IMR-90 (cell line): ENCODE data around the gene TNS1.

ENCODE experiments used
- CEBPB ChIP-seq: IDR thresholded peaks from 2 replicates; pipeline ENCODE4 v1.6.1; 2012; ENCODE audit warnings: low read depth, low read length, improper control_type of control experiment
- FOS ChIP-seq: fragments of 150-350 bp; IDR thresholded peaks from 2 replicates; pipeline ENCODE4 v1.6.1; 2016; ENCODE audit warnings: low read depth, low read length
- MAFK ChIP-seq: IDR thresholded peaks from 2 replicates; pipeline ENCODE4 v1.6.1; 2012; ENCODE audit warnings: low read depth, low read length, improper control_type of control experiment
- MAZ ChIP-seq: IDR thresholded peaks from 2 replicates; pipeline ENCODE4 v1.6.1; 2012; ENCODE audit warnings: low read depth, mild to moderate bottlenecking, low read length, improper control_type of control experiment, moderate library complexity, borderline replicate concordance
- MXI1 ChIP-seq: IDR thresholded peaks from 2 replicates; pipeline ENCODE4 v1.6.1; 2012; ENCODE audit warnings: low read depth, mild to moderate bottlenecking, low read length, moderate library complexity, borderline replicate concordance
- POLR2A ChIP-seq: IDR thresholded peaks from 2 replicates; pipeline ENCODE4 v1.6.1; 2012; ENCODE audit warnings: mild to moderate bottlenecking, low read depth, low read length
- RAD21 ChIP-seq: IDR thresholded peaks from 2 replicates; pipeline ENCODE4 v1.6.1; 2012; ENCODE audit warnings: low read length, improper control_type of control experiment
- RCOR1 ChIP-seq: IDR thresholded peaks from 2 replicates; pipeline ENCODE4 v1.6.1; 2012; ENCODE audit warnings: mild to moderate bottlenecking, low read length, improper control_type of control experiment; ENCODE audit not compliant: insufficient replicate concordance
- RFX5 ChIP-seq: IDR thresholded peaks from 2 replicates; pipeline ENCODE4 v1.8.0; 2012; ENCODE audit warnings: low read depth, mild to moderate bottlenecking, low read length, moderate library complexity
- SMC3 ChIP-seq: fragments of 150-350 bp; IDR thresholded peaks from 2 replicates; pipeline ENCODE4 v1.6.1; 2016; ENCODE audit warnings: low read depth, mild to moderate bottlenecking, antibody characterized with exemption, low read length, moderate library complexity
- TF ChIP-seq, protein P1 (sequence below): conservative IDR thresholded peaks from 2 replicates; pipeline ENCODE4 v1.5.1; 2012; ENCODE audit warnings: mild to moderate bottlenecking, low read depth, low read length, improper control_type of control experiment
- TF ChIP-seq, protein P2 (sequence below): fragments of 150-350 bp; IDR thresholded peaks from 2 replicates; pipeline ENCODE4 v1.6.1; 2017; ENCODE audit warnings: mild to moderate bottlenecking, antibody characterized with exemption, low read length, low read depth
- TF ChIP-seq, protein P3 (sequence below): fragments of 150-350 bp; IDR thresholded peaks from 2 replicates; pipeline ENCODE4 v1.6.1; 2016; ENCODE audit warnings: low read depth, mild to moderate bottlenecking, low read length, moderate library complexity, borderline replicate concordance

DNA sequence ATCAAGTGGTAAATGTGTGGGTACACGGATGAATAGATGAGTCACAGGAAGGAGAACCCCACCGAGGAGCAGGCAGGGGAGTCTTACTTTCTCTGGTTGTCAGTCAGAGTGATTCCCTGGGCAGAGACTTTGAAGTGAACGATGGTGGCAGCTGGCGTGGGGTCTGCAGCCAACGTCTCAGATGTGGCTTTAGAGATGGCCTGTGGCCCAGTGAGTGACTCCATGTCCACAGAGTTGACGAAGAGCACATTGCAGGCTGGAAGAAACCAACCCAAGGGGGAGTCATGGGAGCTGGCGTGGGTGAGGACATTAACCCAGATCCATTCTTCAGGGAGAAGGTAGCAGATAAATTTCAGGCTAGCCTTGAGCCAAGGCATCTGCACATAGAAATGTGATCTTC lies 193.1 kb downstream of the TNS1 start:
- TF ChIP-seq, protein P1, sequence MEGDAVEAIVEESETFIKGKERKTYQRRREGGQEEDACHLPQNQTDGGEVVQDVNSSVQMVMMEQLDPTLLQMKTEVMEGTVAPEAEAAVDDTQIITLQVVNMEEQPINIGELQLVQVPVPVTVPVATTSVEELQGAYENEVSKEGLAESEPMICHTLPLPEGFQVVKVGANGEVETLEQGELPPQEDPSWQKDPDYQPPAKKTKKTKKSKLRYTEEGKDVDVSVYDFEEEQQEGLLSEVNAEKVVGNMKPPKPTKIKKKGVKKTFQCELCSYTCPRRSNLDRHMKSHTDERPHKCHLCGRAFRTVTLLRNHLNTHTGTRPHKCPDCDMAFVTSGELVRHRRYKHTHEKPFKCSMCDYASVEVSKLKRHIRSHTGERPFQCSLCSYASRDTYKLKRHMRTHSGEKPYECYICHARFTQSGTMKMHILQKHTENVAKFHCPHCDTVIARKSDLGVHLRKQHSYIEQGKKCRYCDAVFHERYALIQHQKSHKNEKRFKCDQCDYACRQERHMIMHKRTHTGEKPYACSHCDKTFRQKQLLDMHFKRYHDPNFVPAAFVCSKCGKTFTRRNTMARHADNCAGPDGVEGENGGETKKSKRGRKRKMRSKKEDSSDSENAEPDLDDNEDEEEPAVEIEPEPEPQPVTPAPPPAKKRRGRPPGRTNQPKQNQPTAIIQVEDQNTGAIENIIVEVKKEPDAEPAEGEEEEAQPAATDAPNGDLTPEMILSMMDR: no peak
- TF ChIP-seq RFX5: no peak
- no peak for TF ChIP-seq CEBPB
- no peak for TF ChIP-seq SMC3
- no peak for TF ChIP-seq POLR2A
- TF ChIP-seq MAZ: no peak
- TF ChIP-seq RAD21: no peak
- TF ChIP-seq, protein P2, sequence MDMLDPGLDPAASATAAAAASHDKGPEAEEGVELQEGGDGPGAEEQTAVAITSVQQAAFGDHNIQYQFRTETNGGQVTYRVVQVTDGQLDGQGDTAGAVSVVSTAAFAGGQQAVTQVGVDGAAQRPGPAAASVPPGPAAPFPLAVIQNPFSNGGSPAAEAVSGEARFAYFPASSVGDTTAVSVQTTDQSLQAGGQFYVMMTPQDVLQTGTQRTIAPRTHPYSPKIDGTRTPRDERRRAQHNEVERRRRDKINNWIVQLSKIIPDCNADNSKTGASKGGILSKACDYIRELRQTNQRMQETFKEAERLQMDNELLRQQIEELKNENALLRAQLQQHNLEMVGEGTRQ: no peak
- no peak for TF ChIP-seq RCOR1
- TF ChIP-seq, protein P3, sequence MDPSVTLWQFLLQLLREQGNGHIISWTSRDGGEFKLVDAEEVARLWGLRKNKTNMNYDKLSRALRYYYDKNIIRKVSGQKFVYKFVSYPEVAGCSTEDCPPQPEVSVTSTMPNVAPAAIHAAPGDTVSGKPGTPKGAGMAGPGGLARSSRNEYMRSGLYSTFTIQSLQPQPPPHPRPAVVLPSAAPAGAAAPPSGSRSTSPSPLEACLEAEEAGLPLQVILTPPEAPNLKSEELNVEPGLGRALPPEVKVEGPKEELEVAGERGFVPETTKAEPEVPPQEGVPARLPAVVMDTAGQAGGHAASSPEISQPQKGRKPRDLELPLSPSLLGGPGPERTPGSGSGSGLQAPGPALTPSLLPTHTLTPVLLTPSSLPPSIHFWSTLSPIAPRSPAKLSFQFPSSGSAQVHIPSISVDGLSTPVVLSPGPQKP: no peak
- no peak for TF ChIP-seq FOS
- TF ChIP-seq MXI1: no peak
- no peak for TF ChIP-seq MAFK
